H9 (cell line): ENCODE results near the gene HTR2A. TPM values are rescaled to one million over a fixed set of nuclear protein-coding genes. Genes with fewer than 3 reads are reported as not detected.

Experiments used
- DNase-seq: peaks from one replicate; pipeline ENCODE4 v3.0.0-alpha.2; 2017
- H2AFZ ChIP-seq: one replicate; pipeline ENCODE4 v1.6.1; 2013; ENCODE audit warnings: mild to moderate bottlenecking, low read length, control low read depth, moderate library complexity
- H2AK5ac ChIP-seq: 2 replicates; pipeline ENCODE4 v1.6.1; 2013; ENCODE audit warnings: low read length, control low read depth, mixed read lengths; ENCODE audit not compliant: insufficient read length
- H2BK120ac ChIP-seq: one replicate; pipeline ENCODE4 v1.6.1; 2013; ENCODE audit warnings: low read depth, mild to moderate bottlenecking, low read length, control low read depth, inconsistent platforms; ENCODE audit not compliant: poor library complexity, severe bottlenecking
- H2BK12ac ChIP-seq: 2 replicates; pipeline ENCODE4 v1.6.1; 2013; ENCODE audit warnings: low read length, control low read depth, mixed read lengths, low read depth; ENCODE audit not compliant: insufficient read length
- H2BK15ac ChIP-seq: 2 replicates; pipeline ENCODE4 v1.6.1; 2013; ENCODE audit warnings: low read depth, low read length, control low read depth
- H2BK20ac ChIP-seq: one replicate; pipeline ENCODE4 v1.6.1; 2013; ENCODE audit warnings: low read depth, mild to moderate bottlenecking, low read length, control low read depth, inconsistent platforms; ENCODE audit not compliant: poor library complexity, severe bottlenecking
- H2BK5ac ChIP-seq: 2 replicates; pipeline ENCODE4 v1.6.1; 2013; ENCODE audit warnings: low read length, control low read depth, mixed read lengths; ENCODE audit not compliant: insufficient read length
- H3K14ac ChIP-seq: 2 replicates; pipeline ENCODE4 v1.6.1; 2013; ENCODE audit warnings: low read length, control low read depth; ENCODE audit not compliant: insufficient read depth
- H3K18ac ChIP-seq: 2 replicates; pipeline ENCODE4 v1.6.1; 2013; ENCODE audit warnings: low read depth, mild to moderate bottlenecking, mixed read lengths, low read length, control low read depth; ENCODE audit not compliant: insufficient read length
- H3K23ac ChIP-seq: 2 replicates; pipeline ENCODE4 v1.6.1; 2013; ENCODE audit warnings: low read length, control low read depth, mixed read lengths, low read depth; ENCODE audit not compliant: insufficient read length
- H3K23me2 ChIP-seq: 2 replicates; pipeline ENCODE4 v1.6.1; 2013; ENCODE audit warnings: low read depth, mild to moderate bottlenecking, mixed read lengths, low read length, control low read depth; ENCODE audit not compliant: insufficient read length, poor library complexity, severe bottlenecking
- H3K27ac ChIP-seq: 2 replicates; pipeline ENCODE4 v1.5.1; 2013; ENCODE audit warnings: low read length, control low read depth, mixed read lengths, low read depth; ENCODE audit not compliant: insufficient read length
- H3K27me3 ChIP-seq: 2 replicates; pipeline ENCODE4 v1.6.1; 2013; ENCODE audit warnings: low read length, control low read depth, inconsistent platforms; ENCODE audit not compliant: insufficient read depth
- H3K4ac ChIP-seq: 2 replicates; pipeline ENCODE4 v1.6.1; 2013; ENCODE audit warnings: low read depth, mild to moderate bottlenecking, control low read depth, inconsistent platforms, low read length, moderate library complexity
- H3K4me1 ChIP-seq: 2 replicates; pipeline ENCODE4 v1.6.1; 2013; ENCODE audit warnings: low read length, control low read depth, inconsistent platforms; ENCODE audit not compliant: insufficient read depth
- H3K4me2 ChIP-seq: 2 replicates; pipeline ENCODE4 v1.6.1; 2013; ENCODE audit warnings: low read length, control low read depth, mixed read lengths; ENCODE audit not compliant: insufficient read length, insufficient read depth
- H3K56ac ChIP-seq: 2 replicates; pipeline ENCODE4 v1.6.1; 2013; ENCODE audit warnings: low read depth, mild to moderate bottlenecking, mixed read lengths, low read length, control low read depth; ENCODE audit not compliant: insufficient read length
- H3K79me1 ChIP-seq: 2 replicates; pipeline ENCODE4 v1.6.1; 2013; ENCODE audit warnings: low read depth, mild to moderate bottlenecking, moderate library complexity, low read length, control low read depth, inconsistent platforms; ENCODE audit not compliant: insufficient read depth, poor library complexity, severe bottlenecking
- H3K79me2 ChIP-seq: 2 replicates; pipeline ENCODE4 v1.6.1; 2013; ENCODE audit warnings: low read length, control low read depth, inconsistent platforms; ENCODE audit not compliant: insufficient read depth
- H3K9ac ChIP-seq: 2 replicates; pipeline ENCODE4 v1.6.1; 2013; ENCODE audit warnings: low read length, control low read depth, mixed read lengths; ENCODE audit not compliant: insufficient read length; ENCODE audit errors: extremely low read depth
- H3K9me3 ChIP-seq: one replicate; pipeline ENCODE4 v1.6.1; 2013; ENCODE audit warnings: low read depth, low read length, inconsistent platforms; ENCODE audit not compliant: control insufficient read depth
- H3T11ph ChIP-seq: one replicate; pipeline ENCODE4 v1.6.1; 2013; ENCODE audit warnings: mild to moderate bottlenecking, low read length, control low read depth, inconsistent platforms
- H4K20me1 ChIP-seq: one replicate; pipeline ENCODE4 v1.6.1; 2013; ENCODE audit not compliant: control insufficient read depth, insufficient read length, insufficient read depth
- H4K5ac ChIP-seq: 2 replicates; pipeline ENCODE4 v1.6.1; 2013; ENCODE audit warnings: low read depth, mild to moderate bottlenecking, mixed read lengths, low read length, control low read depth; ENCODE audit not compliant: insufficient read length
- H4K8ac ChIP-seq: replicated peaks from 2 replicates; pipeline ENCODE4 v1.6.1; 2013; ENCODE audit warnings: low read length, control low read depth, mixed read lengths, low read depth; ENCODE audit not compliant: insufficient read length
- H4K91ac ChIP-seq: 2 replicates; pipeline ENCODE4 v1.6.1; 2013; ENCODE audit warnings: low read depth, mild to moderate bottlenecking, moderate library complexity, mixed read lengths, low read length, control low read depth; ENCODE audit not compliant: insufficient read length
- H3K27ac Mint-ChIP-seq, 3 experiments: 2 replicates in 2 of 3; 3 replicates in 1 of 3; pipeline ENCODE4 v1.8.0; 2020 to 2021; ENCODE audit warnings: mixed read lengths in 3 of 3, mild to moderate bottlenecking in 1 of 3, moderate library complexity in 1 of 3
- H3K27me3 Mint-ChIP-seq: 2 replicates; pipeline ENCODE4 v1.8.0; 2021; ENCODE audit warnings: low read depth, mild to moderate bottlenecking, moderate library complexity, mixed read lengths
- H3K36me3 Mint-ChIP-seq, 3 experiments: 2 replicates in 2 of 3; 3 replicates in 1 of 3; pipeline ENCODE4 v1.8.0; 2020 to 2021; ENCODE audit warnings: low read depth in 3 of 3, mixed read lengths in 3 of 3; ENCODE audit not compliant: insufficient read depth in 1 of 3
- H3K4me1 Mint-ChIP-seq, 2 experiments: 2 replicates each; pipeline ENCODE4 v1.8.0; 2020; ENCODE audit warnings: mixed read lengths in 2 of 2
- H3K4me3 Mint-ChIP-seq, 2 experiments: 2 replicates in 1 of 2; 3 replicates in 1 of 2; pipeline ENCODE4 v1.8.0; 2020 to 2021; ENCODE audit warnings: mild to moderate bottlenecking in 2 of 2, mixed read lengths in 2 of 2, moderate library complexity in 1 of 2
- H3K9me3 Mint-ChIP-seq, 2 experiments: 2 replicates in 1 of 2; 3 replicates in 1 of 2; pipeline ENCODE4 v1.8.0; 2020; ENCODE audit warnings: mild to moderate bottlenecking in 2 of 2, mixed read lengths in 2 of 2, moderate library complexity in 1 of 2
- CTCF ChIP-seq: fragments of 200-600 bp; sonication (generic); conservative IDR thresholded peaks from 3 replicates; pipeline ENCODE4 v1.8.0; 2021; ENCODE audit warnings: antibody characterized with exemption, mild to moderate bottlenecking
- WGBS: extraction: QIAGEN DNeasy Blood & Tissue Kit; methylation state at CpG from one replicate; pipeline ENCODE4 v1.1.7; 2013; ENCODE audit warnings: missing lambda C conversion rate, low lambda C conversion rate, mixed read lengths; ENCODE audit not compliant: insufficient read length; ENCODE audit errors: extremely low coverage; 5-methylcytosine and 5-hydroxymethylcytosine counted together
- total RNA-seq: library from RNA; stranded (reverse); gene quantifications from 2 replicates; pipeline ENCODE4 v1.2.1, GENCODE V29; 2021

Gene HTR2A
- total RNA-seq, 1 experiment from 2014 or later = not detected

- Mint-ChIP-seq H3K36me3 (peaks cover 18 to 65% (median 30%) of the 10 kb centered on the region in 3 experiments), H3K9me3 (peaks cover 44 to 56% of the 10 kb centered on the region in 2 experiments), H3K4me1 (no peaks in the 10 kb centered on the region), H3K27ac (no peak overlapping the region), H3K4me3 (no peak overlapping the region), H3K27me3 (no peaks in the 10 kb centered on the region)
- no peak for DNase-seq
- Histone ChIP-seq H3K79me2 (no peaks in the 10 kb centered on the region), H4K8ac (no peak overlapping the region), H3K4me2 (no peak overlapping the region), H2AK5ac (no peak overlapping the region), H3K79me1 (no peaks in the 10 kb centered on the region), H3K9me3 (peaks cover 6% of the 10 kb centered on the region), H4K20me1 (no peaks in the 10 kb centered on the region), H3K4me1 (no peaks in the 10 kb centered on the region), H2BK12ac (no peak overlapping the region), H3K4ac (no peak overlapping the region), H4K5ac (no peak overlapping the region), H3K14ac (no peak overlapping the region), H3K18ac (no peak overlapping the region), H4K91ac (no peak overlapping the region), H2BK5ac (no peak overlapping the region), H2BK15ac (no peak overlapping the region), H3K9ac (no peak overlapping the region), H3K23ac (no peak overlapping the region), H3K27me3 (no peaks in the 10 kb centered on the region), H3K23me2 (no peaks in the 10 kb centered on the region), H2BK20ac (no peak overlapping the region), H3K27ac (no peak overlapping the region), H3T11ph (no peak overlapping the region), H3K56ac (no peak overlapping the region), H2BK120ac (no peak overlapping the region), H2AFZ (no peak overlapping the region)
- WGBS = no CpG with 5 or more reads among the region's 4 CpGs
- TF ChIP-seq CTCF = no peak
These were observed 39.7 kb upstream of the HTR2A start for GRCh38 chr13:46936525-46936924.
